Lower lobe of right lung (tissue), 2 donors: ENCODE data around the gene RPL34. TPM values are rescaled to one million over a fixed set of nuclear protein-coding genes. Genes with fewer than 3 reads are reported as not detected.
A peak's percentile ranks its signal among the peaks of the same experiment; 100 is the strongest.

ENCODE experiments used
- ATAC-seq, 2 donors: fragments of 200-7000 bp; cut with Tn5 transposase; one replicate each; pipeline ENCODE4 v1.9.1; 2020 to 2022; ENCODE audit warnings: mild to moderate bottlenecking in 2 of 2, moderate library complexity in 2 of 2
- DNase-seq: peaks from one replicate; pipeline ENCODE4 v3.0.0-alpha.2; 2020
- H3K27ac ChIP-seq: fragments of 200-600 bp; one replicate; pipeline ENCODE4 v1.8.0; 2022
- H3K27me3 ChIP-seq: fragments of 200-600 bp; one replicate; pipeline ENCODE4 v1.8.0; 2022; ENCODE audit warnings: low read depth
- H3K36me3 ChIP-seq: fragments of 200-600 bp; one replicate; pipeline ENCODE4 v1.8.0; 2022; ENCODE audit warnings: mild to moderate bottlenecking
- H3K4me1 ChIP-seq: fragments of 200-600 bp; one replicate; pipeline ENCODE4 v1.8.0; 2022
- H3K4me3 ChIP-seq: fragments of 200-600 bp; one replicate; pipeline ENCODE4 v1.8.0; 2022; ENCODE audit warnings: mild to moderate bottlenecking
- H3K9me3 ChIP-seq: fragments of 200-600 bp; one replicate; pipeline ENCODE4 v1.8.0; 2022
- intact Hi-C: fragments of 100-400 bp; cut with DNase I; formaldehyde crosslinking; loops from one replicate; pipeline ENCODE4 v1.11.0; 2022
- total RNA-seq: library from RNA; stranded (reverse); fragmentation: NEBNext Ultra II Directional; extraction: Animal tissue kit (Norgen Biotek cat#: 25700); gene quantifications from one replicate; pipeline ENCODE4 v1.2.1, GENCODE V29; 2021
- TF ChIP-seq, protein P1 (sequence below): fragments of 200-600 bp; IDR thresholded peaks from one replicate; pipeline ENCODE4 v1.8.0; 2022; ENCODE audit warnings: antibody characterized with exemption, mild to moderate bottlenecking
- donor health status: DM: no; HTN: yes; CAD: no; lungs with severe emphysema.

RPL34 gene
- total RNA-seq, 1 donor from 2014 or later = 1,009 TPM

DNA sequence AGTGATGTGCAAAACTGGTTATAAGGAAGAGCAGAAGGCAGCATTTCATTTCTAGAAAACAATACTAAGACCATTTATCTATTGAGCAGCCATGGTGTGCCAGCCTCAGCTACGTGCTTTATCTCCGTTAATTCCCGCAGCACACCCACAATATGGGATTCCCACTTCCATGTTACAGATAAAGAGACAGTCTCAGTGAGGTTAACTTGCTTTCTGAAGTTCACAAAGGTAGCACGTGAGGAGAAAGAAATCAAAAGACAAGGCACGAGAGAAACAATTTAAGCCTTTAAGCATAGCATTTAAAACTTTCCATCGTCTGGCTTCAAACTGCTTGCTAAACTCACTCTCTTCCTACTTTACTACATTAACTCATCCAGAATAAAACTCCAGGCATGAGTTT is 8.0 kb upstream of the RPL34 start:
- no peak overlapping the region for H3K27ac ChIP-seq
- no peaks in the 10 kb centered on the region for H3K4me1 ChIP-seq
- intact Hi-C loops = no loop called here
- DNase-seq (no peak), ATAC-seq (no peak)
- TF ChIP-seq, protein P1, sequence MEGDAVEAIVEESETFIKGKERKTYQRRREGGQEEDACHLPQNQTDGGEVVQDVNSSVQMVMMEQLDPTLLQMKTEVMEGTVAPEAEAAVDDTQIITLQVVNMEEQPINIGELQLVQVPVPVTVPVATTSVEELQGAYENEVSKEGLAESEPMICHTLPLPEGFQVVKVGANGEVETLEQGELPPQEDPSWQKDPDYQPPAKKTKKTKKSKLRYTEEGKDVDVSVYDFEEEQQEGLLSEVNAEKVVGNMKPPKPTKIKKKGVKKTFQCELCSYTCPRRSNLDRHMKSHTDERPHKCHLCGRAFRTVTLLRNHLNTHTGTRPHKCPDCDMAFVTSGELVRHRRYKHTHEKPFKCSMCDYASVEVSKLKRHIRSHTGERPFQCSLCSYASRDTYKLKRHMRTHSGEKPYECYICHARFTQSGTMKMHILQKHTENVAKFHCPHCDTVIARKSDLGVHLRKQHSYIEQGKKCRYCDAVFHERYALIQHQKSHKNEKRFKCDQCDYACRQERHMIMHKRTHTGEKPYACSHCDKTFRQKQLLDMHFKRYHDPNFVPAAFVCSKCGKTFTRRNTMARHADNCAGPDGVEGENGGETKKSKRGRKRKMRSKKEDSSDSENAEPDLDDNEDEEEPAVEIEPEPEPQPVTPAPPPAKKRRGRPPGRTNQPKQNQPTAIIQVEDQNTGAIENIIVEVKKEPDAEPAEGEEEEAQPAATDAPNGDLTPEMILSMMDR = no peak
- H3K36me3 ChIP-seq = no peaks in the 10 kb centered on the region
- H3K9me3 ChIP-seq = no peaks in the 10 kb centered on the region
- no peak overlapping the region for H3K4me3 ChIP-seq
- no peaks in the 10 kb centered on the region for H3K27me3 ChIP-seq

DNA sequence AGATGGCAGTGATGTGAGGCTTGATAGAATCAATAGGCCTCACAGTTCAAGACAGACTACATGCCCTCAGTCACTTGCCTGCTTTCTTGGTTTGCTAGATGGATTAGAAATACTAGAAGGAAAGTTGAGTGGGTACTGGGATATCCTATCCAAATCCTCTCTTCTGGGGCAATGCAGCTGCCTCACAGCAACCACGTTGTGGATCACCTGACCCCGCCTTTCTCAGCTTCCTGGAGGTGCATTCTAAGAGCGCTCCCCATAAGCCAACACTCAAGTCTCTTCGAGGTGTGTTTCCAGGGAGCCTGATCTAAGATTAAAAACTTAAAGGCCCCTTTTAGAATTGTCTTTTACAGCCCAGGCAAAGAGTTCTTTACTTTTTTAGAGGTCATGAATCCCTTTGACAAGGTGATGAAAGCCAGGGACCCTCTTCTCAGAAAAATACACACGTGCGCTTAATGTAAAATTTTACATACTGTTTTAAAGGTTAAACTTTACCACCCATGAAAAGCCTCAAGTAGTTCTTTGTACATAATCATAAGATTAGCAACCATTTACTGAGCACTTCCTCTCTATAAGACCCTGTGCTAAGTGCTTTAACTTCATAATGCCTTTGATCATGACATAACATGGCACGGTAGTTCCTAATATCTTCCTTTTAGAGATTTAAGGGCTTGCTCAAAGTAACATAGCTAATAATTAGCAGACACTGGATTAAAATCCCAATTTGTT is 840 bp upstream of the RPL34 start:
- Histone ChIP-seq H3K27me3 (no peaks in the 10 kb centered on the region), H3K4me1 (peaks cover 33% of the 10 kb centered on the region), H3K4me3 (peak overlapping the region; percentile 87), H3K36me3 (peaks cover 30% of the 10 kb centered on the region), H3K27ac (peak overlapping the region; percentile 86), H3K9me3 (no peaks in the 10 kb centered on the region)
- ATAC-seq (peak in 1 of 2 donors; percentile 30), DNase-seq (no peak)
- intact Hi-C loops = no loop called here
- TF ChIP-seq, protein P1 = no peak

DNA sequence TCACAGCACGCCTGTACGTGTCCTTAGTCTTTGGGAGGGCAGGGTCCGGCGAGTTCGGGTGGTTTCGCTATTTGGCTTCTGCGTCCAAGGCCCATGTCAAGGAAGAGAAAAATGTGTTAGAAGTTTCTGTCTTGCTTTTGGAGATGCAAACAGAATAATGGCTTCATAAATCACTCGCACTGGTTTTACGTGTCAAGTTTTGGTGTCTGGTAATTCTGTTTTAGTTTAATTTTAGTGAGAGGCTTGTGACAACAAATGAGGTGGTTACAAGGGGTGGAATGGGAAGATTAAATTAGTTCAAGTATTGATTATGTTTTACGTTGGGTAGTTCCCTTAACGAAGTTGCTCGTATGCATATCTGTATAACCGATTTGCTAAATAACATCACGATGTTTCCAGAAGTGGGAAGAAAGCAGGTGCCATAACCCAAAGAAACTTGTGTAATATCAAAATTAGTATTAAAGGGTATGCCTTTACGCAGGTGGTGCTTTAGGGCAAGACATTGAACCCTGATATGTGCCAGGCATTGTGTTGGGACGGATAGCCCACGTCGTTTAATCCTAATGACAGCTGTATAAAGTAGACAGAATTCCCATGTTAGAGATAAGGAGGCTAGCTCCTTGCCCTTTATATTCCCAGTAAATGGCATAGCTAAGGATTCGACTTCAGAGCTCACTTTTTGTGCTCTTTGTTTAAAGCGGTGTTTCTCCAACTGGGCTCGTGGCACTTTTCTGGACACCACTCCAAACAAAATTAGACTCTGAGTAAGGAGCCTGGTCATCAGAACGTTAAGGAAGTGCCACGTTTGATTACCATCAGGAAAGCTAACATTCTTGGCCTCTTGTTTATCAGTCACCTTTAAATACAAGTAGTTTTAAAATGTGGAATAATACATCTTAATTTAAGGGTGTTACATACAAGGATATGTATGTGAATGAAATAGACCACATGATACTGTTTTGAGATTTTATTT is 843 bp downstream of the RPL34 start:
- Histone ChIP-seq H3K4me3 (peak overlapping the region; percentile 87), H3K36me3 (peaks cover 47% of the 10 kb centered on the region), H3K27ac (peak overlapping the region; percentile 86), H3K4me1 (peaks cover 33% of the 10 kb centered on the region), H3K9me3 (no peaks in the 10 kb centered on the region), H3K27me3 (no peaks in the 10 kb centered on the region)
- intact Hi-C loops = no loop called here
- TF ChIP-seq, protein P1 = no peak
- ATAC-seq = no peak
- DNase-seq = no peak

DNA sequence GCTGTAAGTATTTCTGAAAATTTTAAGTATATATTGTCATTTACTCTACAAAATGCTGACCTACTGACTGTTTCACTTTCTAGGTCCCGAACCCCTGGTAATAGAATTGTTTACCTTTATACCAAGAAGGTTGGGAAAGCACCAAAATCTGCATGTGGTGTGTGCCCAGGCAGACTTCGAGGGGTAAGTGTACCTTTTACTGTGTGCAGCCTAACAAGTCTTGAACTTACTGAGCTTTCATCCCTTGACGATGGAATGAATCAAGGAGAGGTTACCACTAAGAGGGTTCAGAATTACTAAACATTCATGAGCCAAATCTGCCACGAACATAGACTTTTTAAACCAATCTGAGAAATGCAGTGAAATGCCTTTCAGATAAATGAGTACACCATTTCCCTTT is 1.6 kb downstream of the RPL34 start:
- H3K36me3 ChIP-seq = peaks cover 55% of the 10 kb centered on the region
- no peak for DNase-seq
- peaks cover 33% of the 10 kb centered on the region for H3K4me1 ChIP-seq
- intact Hi-C loops = no loop called here
- no peaks in the 10 kb centered on the region for H3K9me3 ChIP-seq
- H3K27me3 ChIP-seq = no peaks in the 10 kb centered on the region
- TF ChIP-seq, protein P1 = no peak
- peak overlapping the region; percentile 87 for H3K4me3 ChIP-seq
- peak overlapping the region; percentile 86 for H3K27ac ChIP-seq
- ATAC-seq = no peak

DNA sequence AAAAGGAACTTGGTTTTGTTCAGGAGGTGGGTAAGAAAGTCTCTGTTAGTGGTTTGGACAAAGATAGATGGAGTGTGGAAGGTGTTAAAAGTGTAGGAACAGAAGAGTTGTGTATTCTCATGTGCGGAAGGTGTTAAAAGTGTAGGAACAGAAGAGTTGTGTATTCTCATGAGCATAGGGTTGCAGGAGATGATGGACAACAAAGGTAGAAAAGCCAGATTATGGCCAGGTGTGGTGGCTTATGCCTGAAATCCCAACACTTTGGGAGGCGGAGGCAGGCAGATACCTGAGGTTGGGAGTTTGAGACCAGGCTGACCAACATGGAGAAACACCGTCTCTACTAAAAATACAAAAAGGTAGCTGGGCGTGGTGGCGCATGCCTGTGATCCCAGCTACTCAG is 2.5 kb downstream of the RPL34 start:
- DNase-seq (no peak), ATAC-seq (no peak)
- peaks cover 63% of the 10 kb centered on the region for H3K36me3 ChIP-seq
- H3K4me3 ChIP-seq = no peak overlapping the region
- H3K27ac ChIP-seq = no peak overlapping the region
- H3K9me3 ChIP-seq = no peaks in the 10 kb centered on the region
- H3K4me1 ChIP-seq = peaks cover 33% of the 10 kb centered on the region
- TF ChIP-seq, protein P1 = no peak
- no peaks in the 10 kb centered on the region for H3K27me3 ChIP-seq
- intact Hi-C loops = no loop called here
